Measurements from ENCODE around the gene CALCB.
A peak's percentile ranks its signal among the peaks of the same experiment; 100 is the strongest.
"Not testable (repeated sequence)": the region's sequence is repeated elsewhere in the genome, so short reads cannot be mapped to it uniquely, and the experiment has no call there.

The CALCB gene

GRCh38 chr11:15073361-15074205, at the start of gene CALCB:
Gene CALCB, plus strand, starts transcription at chr11:15073593. Its CDS starts 1,126 bp downstream, at chr11:15074719.
- no peak within 1 kb of the TSS for H3K27ac ChIP-seq
- H3K4me3 ChIP-seq: peak within 1 kb of the TSS in 2 of 7 experiments; percentile 7 to 27

GRCh38 chr11:15027011-15027410, 46.4 kb upstream of the CALCB start:
- Histone ChIP-seq H3K4me3 (no peak overlapping the region), H3K27ac (no peak overlapping the region)

- no peak overlapping the region for H3K4me3 ChIP-seq
- no peak overlapping the region for H3K27ac ChIP-seq
Measured at GRCh38 chr11:15027956-15028355, 45.4 kb upstream of the CALCB start.

GRCh38 chr11:15028379-15028778, 45.0 kb upstream of the CALCB start:
- Histone ChIP-seq H3K27ac (no peak overlapping the region), H3K4me3 (no peak overlapping the region)

GRCh38 chr11:15031945-15032344, 41.4 kb upstream of the CALCB start:
- not testable (repeated sequence) for H3K27ac ChIP-seq, H3K4me3 ChIP-seq

- no peak overlapping the region for H3K4me3 ChIP-seq
- no peak overlapping the region for H3K27ac ChIP-seq
Measured at GRCh38 chr11:15034687-15035267, 38.6 kb upstream of the CALCB start.

GRCh38 chr11:15035283-15035682, 38.1 kb upstream of the CALCB start:
- no peak overlapping the region for H3K4me3 ChIP-seq
- H3K27ac ChIP-seq: no peak overlapping the region

GRCh38 chr11:15038963-15039362, 34.4 kb upstream of the CALCB start:
- Histone ChIP-seq H3K27ac (no peak overlapping the region), H3K4me3 (no peak overlapping the region)

GRCh38 chr11:15045209-15045608, 28.2 kb upstream of the CALCB start:
- no peak overlapping the region for H3K4me3 ChIP-seq
- no peak overlapping the region for H3K27ac ChIP-seq

GRCh38 chr11:15045891-15046290, 27.5 kb upstream of the CALCB start:
- Histone ChIP-seq H3K27ac (no peak overlapping the region), H3K4me3 (no peak overlapping the region)

- H3K4me3 ChIP-seq, H3K27ac ChIP-seq: not testable (repeated sequence)
Measured at GRCh38 chr11:15046673-15047072, 26.7 kb upstream of the CALCB start.

- Histone ChIP-seq H3K4me3 (no peak overlapping the region), H3K27ac (no peak overlapping the region)
Measured at GRCh38 chr11:15048616-15049015, 24.8 kb upstream of the CALCB start.

GRCh38 chr11:15053191-15053685, 20.2 kb upstream of the CALCB start:
- no peak overlapping the region for H3K27ac ChIP-seq
- H3K4me3 ChIP-seq: no peak overlapping the region

- Histone ChIP-seq H3K27ac (no peak overlapping the region), H3K4me3 (no peak overlapping the region)
Measured at GRCh38 chr11:15055620-15056356, 17.6 kb upstream of the CALCB start.

- no peak overlapping the region for H3K27ac ChIP-seq
- no peak overlapping the region for H3K4me3 ChIP-seq
Measured at GRCh38 chr11:15057329-15057728, 16.1 kb upstream of the CALCB start.

GRCh38 chr11:15059132-15059915, 14.1 kb upstream of the CALCB start:
- no peak overlapping the region for H3K4me3 ChIP-seq
- no peak overlapping the region for H3K27ac ChIP-seq

GRCh38 chr11:15062599-15062998, 10.8 kb upstream of the CALCB start:
- no peak overlapping the region for H3K27ac ChIP-seq
- H3K4me3 ChIP-seq: no peak overlapping the region

GRCh38 chr11:15069751-15070150, 3.6 kb upstream of the CALCB start:
- not testable (repeated sequence) for H3K4me3 ChIP-seq, H3K27ac ChIP-seq

GRCh38 chr11:15071556-15072255, 1.7 kb upstream of the CALCB start:
- Histone ChIP-seq H3K4me3 (no peak overlapping the region), H3K27ac (no peak overlapping the region)
